PC-9 (cell line): Measurements from ENCODE around the gene CHTF18. TPM values are rescaled to one million over a fixed set of nuclear protein-coding genes. Genes with fewer than 3 reads are reported as not detected.
"Not testable (repeated sequence)": the region's sequence is repeated elsewhere in the genome, so short reads cannot be mapped to it uniquely, and the experiment has no call there.

ENCODE experiments used
- BruUV-seq: library from RNA; stranded (reverse); fragments of 400-500 nt; replicated peaks from 2 replicates; lab custom pipeline; 2021; lab: Mats Ljungman, UMichigan
- CTCF ChIA-PET: fragments of 300-600 bp; sonication (Branson Sonifier 250); formaldehyde crosslinking; loops from one replicate; lab custom pipeline; 2022; ENCODE audit warnings: antibody characterized with exemption; lab: Charles Lee
- POLR2A ChIA-PET: fragments of 300-600 bp; sonication (Branson Sonifier 250); formaldehyde crosslinking; loops from one replicate; lab custom pipeline; 2022; ENCODE audit warnings: antibody characterized with exemption; ENCODE audit not compliant: unreplicated experiment; lab: Charles Lee
- DNase-seq, 2 experiments: peaks; one replicate each; pipeline versions ENCODE4 v3.0.0 to v3.0.0-alpha.2; 2015 to 2022; ENCODE audit warnings: mixed read lengths in 1 of 2
- H2AFZ ChIP-seq: fragments of 200-600 bp; sonication (generic); 2 replicates; pipeline ENCODE4 v1.8.1; 2017; ENCODE audit warnings: antibody characterized with exemption
- H3F3A ChIP-seq: fragments of 200-600 bp; sonication (generic); 2 replicates; pipeline ENCODE4 v1.8.1; 2017; ENCODE audit warnings: antibody characterized with exemption, mild to moderate bottlenecking, low read depth; ENCODE audit not compliant: insufficient read depth
- H3K27ac ChIP-seq: fragments of 200-600 bp; sonication (generic); 2 replicates; pipeline ENCODE4 v1.6.1; 2016; ENCODE audit warnings: mixed run types
- H3K27me3 ChIP-seq: fragments of 200-600 bp; sonication (generic); 2 replicates; pipeline ENCODE4 v1.6.1; 2016; ENCODE audit warnings: low read depth, mixed run types; ENCODE audit not compliant: insufficient read depth
- H3K36me3 ChIP-seq: fragments of 200-600 bp; sonication (generic); 2 replicates; pipeline ENCODE4 v1.6.1; 2016; ENCODE audit warnings: low read depth, mixed run types
- H3K4me1 ChIP-seq: fragments of 200-600 bp; sonication (generic); replicated peaks from 2 replicates; pipeline ENCODE4 v1.6.1; 2016; ENCODE audit warnings: mixed run types; ENCODE audit not compliant: insufficient read depth
- H3K4me2 ChIP-seq: fragments of 200-600 bp; sonication (generic); 2 replicates; pipeline ENCODE4 v1.6.1; 2017; ENCODE audit warnings: mixed run types
- H3K4me3 ChIP-seq: fragments of 200-600 bp; sonication (generic); 2 replicates; pipeline ENCODE4 v1.6.1; 2016; ENCODE audit warnings: mixed run types
- H3K79me2 ChIP-seq: fragments of 200-600 bp; sonication (generic); 2 replicates; pipeline ENCODE4 v1.6.1; 2017; ENCODE audit warnings: low read depth, mixed run types
- H3K9me2 ChIP-seq: fragments of 200-600 bp; sonication (generic); 2 replicates; pipeline ENCODE4 v1.8.1; 2017; ENCODE audit warnings: mild to moderate bottlenecking; ENCODE audit not compliant: insufficient read depth
- H3K9me3 ChIP-seq: fragments of 200-600 bp; sonication (generic); 2 replicates; pipeline ENCODE4 v1.8.1; 2016; ENCODE audit warnings: low read depth; ENCODE audit not compliant: insufficient read depth
- H4K20me1 ChIP-seq: fragments of 200-600 bp; sonication (generic); 2 replicates; pipeline ENCODE4 v1.8.1; 2017; ENCODE audit not compliant: insufficient read depth
- EZH2 ChIP-seq: fragments of 200-600 bp; sonication (generic); IDR thresholded peaks from 2 replicates; pipeline ENCODE4 v1.8.0; 2017; ENCODE audit warnings: antibody characterized with exemption, low read depth
- intact Hi-C: fragments of 100-400 bp; cut with micrococcal nuclease; formaldehyde crosslinking; loops from one replicate; pipeline ENCODE4 v1.10.0; 2022; ENCODE audit not compliant: unreplicated experiment
- total RNA-seq: library from RNA; stranded (reverse); gene quantifications from 2 replicates; pipeline ENCODE4 v1.2.3, GENCODE V29; 2021
- TF ChIP-seq, protein P1 (sequence below): fragments of 200-600 bp; sonication (generic); conservative IDR thresholded peaks from 2 replicates; pipeline ENCODE4 v1.6.1; 2017; ENCODE audit warnings: mixed run types, antibody characterized with exemption, mild to moderate bottlenecking, moderate library complexity

CHTF18 gene
- total RNA-seq, 1 experiment from 2014 or later, result 67.7 TPM

DNA sequence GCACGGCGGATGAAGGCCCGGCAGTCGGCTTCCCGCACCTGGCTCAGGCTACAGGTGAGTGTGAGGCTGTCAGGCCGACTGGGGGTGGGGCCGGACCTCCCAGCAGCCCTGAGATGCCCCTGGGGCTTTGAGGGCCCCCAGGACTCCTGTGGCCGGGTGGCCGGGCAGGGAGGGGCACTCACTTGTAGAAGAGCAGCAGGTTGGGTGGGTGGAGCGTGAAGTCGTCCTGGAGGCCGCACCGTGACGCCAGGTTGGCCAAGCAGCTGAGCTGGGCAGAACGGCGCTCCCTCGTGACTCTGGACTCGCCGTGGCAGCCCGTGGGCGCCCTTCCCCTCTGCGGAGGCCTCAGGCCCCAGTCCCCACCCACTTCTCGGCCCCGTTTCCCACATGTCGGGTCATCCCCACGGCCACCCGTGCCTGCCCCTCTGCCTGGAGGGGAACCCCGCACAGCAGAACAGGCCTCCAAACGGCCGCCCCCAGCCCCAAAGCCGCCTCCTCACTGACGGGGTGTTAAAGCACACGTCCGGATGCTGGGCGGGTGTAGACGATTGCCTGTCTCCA is 13.1 kb upstream of the CHTF18 start:
- Histone ChIP-seq H2AFZ (no peak overlapping the region), H3K4me2 (no peak overlapping the region), H3K36me3 (no peaks in the 10 kb centered on the region), H3F3A (0 out of 2 replicates have a peak, but pooled peaks cover 6% of the 10 kb centered on the region), H3K9me3 (no peaks in the 10 kb centered on the region), H3K4me1 (no peaks in the 10 kb centered on the region), H3K9me2 (no peaks in the 10 kb centered on the region), H3K27ac (no peak overlapping the region), H4K20me1 (no peaks in the 10 kb centered on the region), H3K79me2 (no peaks in the 10 kb centered on the region), H3K4me3 (no peak overlapping the region), H3K27me3 (peaks cover 7% of the 10 kb centered on the region)
- TF ChIP-seq EZH2, result no peak
- TF ChIP-seq, protein P1, sequence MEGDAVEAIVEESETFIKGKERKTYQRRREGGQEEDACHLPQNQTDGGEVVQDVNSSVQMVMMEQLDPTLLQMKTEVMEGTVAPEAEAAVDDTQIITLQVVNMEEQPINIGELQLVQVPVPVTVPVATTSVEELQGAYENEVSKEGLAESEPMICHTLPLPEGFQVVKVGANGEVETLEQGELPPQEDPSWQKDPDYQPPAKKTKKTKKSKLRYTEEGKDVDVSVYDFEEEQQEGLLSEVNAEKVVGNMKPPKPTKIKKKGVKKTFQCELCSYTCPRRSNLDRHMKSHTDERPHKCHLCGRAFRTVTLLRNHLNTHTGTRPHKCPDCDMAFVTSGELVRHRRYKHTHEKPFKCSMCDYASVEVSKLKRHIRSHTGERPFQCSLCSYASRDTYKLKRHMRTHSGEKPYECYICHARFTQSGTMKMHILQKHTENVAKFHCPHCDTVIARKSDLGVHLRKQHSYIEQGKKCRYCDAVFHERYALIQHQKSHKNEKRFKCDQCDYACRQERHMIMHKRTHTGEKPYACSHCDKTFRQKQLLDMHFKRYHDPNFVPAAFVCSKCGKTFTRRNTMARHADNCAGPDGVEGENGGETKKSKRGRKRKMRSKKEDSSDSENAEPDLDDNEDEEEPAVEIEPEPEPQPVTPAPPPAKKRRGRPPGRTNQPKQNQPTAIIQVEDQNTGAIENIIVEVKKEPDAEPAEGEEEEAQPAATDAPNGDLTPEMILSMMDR, result no peak
- ChIA-PET CTCF (no interaction called here), POLR2A (no interaction called here)
- BruUV-seq, result no TSS peak
- no peak for DNase-seq
- intact Hi-C loops, result no loop called here

DNA sequence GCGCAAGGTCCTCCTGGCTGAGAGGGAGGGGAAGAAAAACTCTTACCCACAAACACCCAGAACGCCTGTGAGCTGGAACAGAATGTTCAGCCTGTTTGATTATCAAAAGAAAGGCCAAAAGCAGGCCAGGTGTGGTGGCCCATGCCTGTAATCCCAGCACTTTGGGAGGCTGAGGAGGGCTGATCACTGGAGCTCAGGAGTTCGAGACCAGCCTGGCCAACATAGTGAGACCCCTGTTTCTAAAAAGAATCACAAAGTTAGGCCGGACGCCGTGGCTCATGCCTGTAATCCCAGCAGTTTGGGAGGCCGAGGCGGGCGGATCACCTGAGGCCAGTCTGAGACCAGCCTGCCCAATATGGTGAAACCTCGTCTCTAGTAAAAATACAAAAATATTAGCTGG is 12.1 kb upstream of the CHTF18 start:
- CTCF ChIA-PET, H2AFZ ChIP-seq, H4K20me1 ChIP-seq, H3K4me2 ChIP-seq, H3K36me3 ChIP-seq, H3K4me1 ChIP-seq, H3K4me3 ChIP-seq, H3K79me2 ChIP-seq, H3K9me3 ChIP-seq, BruUV-seq, H3K27ac ChIP-seq, DNase-seq, H3K9me2 ChIP-seq, H3F3A ChIP-seq: not testable (repeated sequence)
- intact Hi-C loops, result loop anchor here (2.0 kb wide), 2 partner anchors 15 to 35 kb away; partner anchors contain the start of genes CIAO3 and MSLN
- H3K27me3 ChIP-seq, result peaks cover 17% of the 10 kb centered on the region
- POLR2A ChIA-PET, result interaction anchor here (0.7 kb wide), 1 partner anchor 1204 kb away, joined by 4 read pairs; no protein-coding TSS in a partner anchor

DNA sequence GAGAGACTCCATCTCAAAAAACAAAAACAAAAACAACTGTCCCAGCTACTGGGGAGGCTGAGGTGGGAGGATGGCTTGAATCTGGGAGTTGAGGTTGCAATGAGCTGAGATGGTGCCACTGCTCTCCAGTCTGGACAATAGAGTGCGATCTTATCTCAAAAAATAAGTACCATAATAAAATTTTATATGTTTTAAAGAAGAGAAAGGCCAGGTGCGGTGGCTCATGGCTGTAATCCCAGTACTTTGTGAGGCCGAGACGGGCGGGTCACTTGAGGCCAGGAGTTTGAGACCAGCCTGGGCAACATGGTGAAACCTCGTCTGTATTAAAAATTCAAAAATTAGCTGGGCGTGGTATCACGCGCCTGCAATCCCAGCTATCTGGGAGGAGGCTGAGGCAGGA is 11.6 kb upstream of the CHTF18 start:
- BruUV-seq, result no TSS peak
- POLR2A ChIA-PET, result interaction anchor here (0.7 kb wide), 1 partner anchor 1203 kb away, joined by 4 read pairs; no protein-coding TSS in a partner anchor

More for the DNA sequence above, 11.6 kb upstream of the CHTF18 start:
- no peak for DNase-seq
- Histone ChIP-seq H3K27me3 (peaks cover 22% of the 10 kb centered on the region), H3K4me1 (no peaks in the 10 kb centered on the region), H3F3A (0 out of 2 replicates have a peak, but pooled peaks cover 6% of the 10 kb centered on the region), H3K36me3 (no peaks in the 10 kb centered on the region), H3K9me3 (no peaks in the 10 kb centered on the region), H3K4me2 (no peak overlapping the region), H3K4me3 (no peak overlapping the region), H3K79me2 (no peaks in the 10 kb centered on the region), H2AFZ (no peak overlapping the region), H4K20me1 (no peaks in the 10 kb centered on the region), H3K9me2 (no peaks in the 10 kb centered on the region), H3K27ac (no peak overlapping the region)
- CTCF ChIA-PET, result no interaction called here
- no peak for TF ChIP-seq EZH2
- TF ChIP-seq, protein P1, result no peak
- intact Hi-C loops, result loop anchor here (2.0 kb wide), 2 partner anchors 16 to 36 kb away; partner anchors contain the start of genes CIAO3 and MSLN
